ENCODE data around the gene NMNAT2.

DNA sequence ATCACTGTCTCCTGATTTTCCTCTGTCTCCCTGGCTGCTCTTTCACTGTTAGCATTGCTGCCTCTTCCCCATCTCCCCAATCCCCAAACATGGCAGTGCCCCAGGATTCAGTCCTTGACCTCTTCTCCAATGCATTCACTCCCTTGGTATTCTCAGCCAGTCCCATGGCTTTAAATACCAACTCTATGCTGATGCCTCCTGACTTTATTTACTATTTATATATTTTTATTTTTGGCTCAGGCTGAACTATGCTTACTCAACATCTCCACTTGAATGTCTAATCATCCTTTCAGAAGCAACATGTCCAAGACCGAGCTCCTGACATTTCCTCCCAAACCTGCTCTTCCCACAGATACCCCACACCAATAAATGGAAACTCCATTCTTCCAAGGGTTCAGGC, 26.3 kb downstream of the NMNAT2 start:
- TF ChIP-seq ZC3H10 (CRISPR knock-in tag; IDR thresholded peaks at IDR 0.05), result no peak
- TF ChIP-seq CSDC2 (CRISPR knock-in tag; IDR thresholded peaks at IDR 0.05), result no peak
- TF ChIP-seq ARNTL (CRISPR knock-in tag; IDR thresholded peaks at IDR 0.05; ENCODE audit: borderline replicate concordance, low read depth), result no peak
- TF ChIP-seq TCF4 (CRISPR knock-in tag; IDR thresholded peaks at IDR 0.05; ENCODE audit: borderline replicate concordance), result no peak
- TF ChIP-seq GLIS3 (CRISPR knock-in tag; IDR thresholded peaks at IDR 0.05), result no peak
- TF ChIP-seq, protein P1, sequence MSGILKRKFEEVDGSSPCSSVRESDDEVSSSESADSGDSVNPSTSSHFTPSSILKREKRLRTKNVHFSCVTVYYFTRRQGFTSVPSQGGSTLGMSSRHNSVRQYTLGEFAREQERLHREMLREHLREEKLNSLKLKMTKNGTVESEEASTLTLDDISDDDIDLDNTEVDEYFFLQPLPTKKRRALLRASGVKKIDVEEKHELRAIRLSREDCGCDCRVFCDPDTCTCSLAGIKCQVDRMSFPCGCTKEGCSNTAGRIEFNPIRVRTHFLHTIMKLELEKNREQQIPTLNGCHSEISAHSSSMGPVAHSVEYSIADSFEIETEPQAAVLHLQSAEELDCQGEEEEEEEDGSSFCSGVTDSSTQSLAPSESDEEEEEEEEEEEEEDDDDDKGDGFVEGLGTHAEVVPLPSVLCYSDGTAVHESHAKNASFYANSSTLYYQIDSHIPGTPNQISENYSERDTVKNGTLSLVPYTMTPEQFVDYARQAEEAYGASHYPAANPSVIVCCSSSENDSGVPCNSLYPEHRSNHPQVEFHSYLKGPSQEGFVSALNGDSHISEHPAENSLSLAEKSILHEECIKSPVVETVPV (CRISPR knock-in tag; IDR thresholded peaks at IDR 0.05), result no peak
- no peak for TF ChIP-seq RARB (CRISPR knock-in tag; IDR thresholded peaks at IDR 0.05)
- TF ChIP-seq, protein P2, sequence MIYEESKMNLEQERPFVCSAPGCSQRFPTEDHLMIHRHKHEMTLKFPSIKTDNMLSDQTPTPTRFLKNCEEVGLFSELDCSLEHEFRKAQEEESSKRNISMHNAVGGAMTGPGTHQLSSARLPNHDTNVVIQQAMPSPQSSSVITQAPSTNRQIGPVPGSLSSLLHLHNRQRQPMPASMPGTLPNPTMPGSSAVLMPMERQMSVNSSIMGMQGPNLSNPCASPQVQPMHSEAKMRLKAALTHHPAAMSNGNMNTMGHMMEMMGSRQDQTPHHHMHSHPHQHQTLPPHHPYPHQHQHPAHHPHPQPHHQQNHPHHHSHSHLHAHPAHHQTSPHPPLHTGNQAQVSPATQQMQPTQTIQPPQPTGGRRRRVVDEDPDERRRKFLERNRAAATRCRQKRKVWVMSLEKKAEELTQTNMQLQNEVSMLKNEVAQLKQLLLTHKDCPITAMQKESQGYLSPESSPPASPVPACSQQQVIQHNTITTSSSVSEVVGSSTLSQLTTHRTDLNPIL (CRISPR knock-in tag; IDR thresholded peaks at IDR 0.05; ENCODE audit: low read depth), result no peak
- TF ChIP-seq ZFP30 (CRISPR knock-in tag; IDR thresholded peaks at IDR 0.05), result no peak
- TF ChIP-seq SNAI2 (CRISPR knock-in tag; IDR thresholded peaks at IDR 0.05), result no peak
- TF ChIP-seq ZNF70 (CRISPR knock-in tag; IDR thresholded peaks at IDR 0.05), result no peak
- TF ChIP-seq, protein P3, sequence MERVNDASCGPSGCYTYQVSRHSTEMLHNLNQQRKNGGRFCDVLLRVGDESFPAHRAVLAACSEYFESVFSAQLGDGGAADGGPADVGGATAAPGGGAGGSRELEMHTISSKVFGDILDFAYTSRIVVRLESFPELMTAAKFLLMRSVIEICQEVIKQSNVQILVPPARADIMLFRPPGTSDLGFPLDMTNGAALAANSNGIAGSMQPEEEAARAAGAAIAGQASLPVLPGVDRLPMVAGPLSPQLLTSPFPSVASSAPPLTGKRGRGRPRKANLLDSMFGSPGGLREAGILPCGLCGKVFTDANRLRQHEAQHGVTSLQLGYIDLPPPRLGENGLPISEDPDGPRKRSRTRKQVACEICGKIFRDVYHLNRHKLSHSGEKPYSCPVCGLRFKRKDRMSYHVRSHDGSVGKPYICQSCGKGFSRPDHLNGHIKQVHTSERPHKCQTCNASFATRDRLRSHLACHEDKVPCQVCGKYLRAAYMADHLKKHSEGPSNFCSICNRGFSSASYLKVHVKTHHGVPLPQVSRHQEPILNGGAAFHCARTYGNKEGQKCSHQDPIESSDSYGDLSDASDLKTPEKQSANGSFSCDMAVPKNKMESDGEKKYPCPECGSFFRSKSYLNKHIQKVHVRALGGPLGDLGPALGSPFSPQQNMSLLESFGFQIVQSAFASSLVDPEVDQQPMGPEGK (CRISPR knock-in tag; IDR thresholded peaks at IDR 0.05; ENCODE audit: borderline replicate concordance), result no peak
- no peak for TF ChIP-seq ZNF8 (CRISPR knock-in tag; IDR thresholded peaks at IDR 0.05)

Measured in SK-N-SH treated with all-trans-retinoic acid at 6 μM for 48 hours (cell line).